HepG2 (cell line): ENCODE measurements around the gene IRF2. TPM values are rescaled to one million over a fixed set of nuclear protein-coding genes. Genes with fewer than 3 reads are reported as not detected.

ENCODE experiments used
- ATAC-seq: fragments of 200-7000 bp; cut with Tn5 transposase; 3 replicates; pipeline ENCODE4 v1.9.1; 2020; ENCODE audit warnings: mild to moderate bottlenecking, moderate library complexity
- BruUV-seq: library from RNA; stranded (reverse); fragments of 400-500 nt; replicated peaks from 2 replicates; lab custom pipeline; 2021; lab: Mats Ljungman, UMichigan
- CTCF ChIA-PET: fragments of 300-600 bp; formaldehyde crosslinking; extraction: SDS; loops from one replicate; lab custom pipeline; 2021; ENCODE audit warnings: low total read pairs, inconsistent platforms, low intra/inter-chr PET ratio; lab: Yijun Ruan, JAX
- POLR2A ChIA-PET: fragments of 350-600 bp; sonication (Branson Sonifier 250); formaldehyde crosslinking; loops from one replicate; lab custom pipeline; 2020; ENCODE audit warnings: antibody characterized with exemption, inconsistent platforms; lab: Yijun Ruan, JAX
- DNase-seq: peaks from one replicate; pipeline ENCODE4 v3.0.0-alpha.2; 2015; ENCODE audit warnings: low spot score
- FAIRE-seq: peaks from 3 replicates; lab custom pipeline; 2011; peaks lifted over from hg19 to GRCh38; lab: Jason Lieb, UNC
- H2AFZ ChIP-seq: one replicate; pipeline ENCODE4 v1.6.1; 2011; ENCODE audit warnings: low read length, inconsistent platforms
- H3K27ac ChIP-seq: fragments of 300-600 bp; 3 replicates; pipeline ENCODE4 v1.8.0; 2011; ENCODE audit warnings: mixed run types, mild to moderate bottlenecking, mixed read lengths, low read length, inconsistent platforms; ENCODE audit not compliant: insufficient read depth; ENCODE audit errors: extremely low read length
- H3K27me3 ChIP-seq, 2 experiments: fragments of 200-600 bp in 1 of 2; 2 replicates in 1 of 2; 3 replicates in 1 of 2; pipeline versions ENCODE4 v1.6.0 to v1.8.0; 2011; ENCODE audit warnings: low read length in 2 of 2, mild to moderate bottlenecking in 2 of 2, moderate library complexity in 2 of 2, inconsistent platforms in 1 of 2; ENCODE audit not compliant: insufficient read depth in 2 of 2, control insufficient read depth in 1 of 2
- H3K36me3 ChIP-seq, 2 experiments: fragments of 200-600 bp in 1 of 2; replicated peaks in 1 of 2; 2 replicates in 1 of 2; 3 replicates in 1 of 2; pipeline versions ENCODE4 v1.5.1 to v1.8.0; 2011; ENCODE audit warnings: low read length in 2 of 2, inconsistent platforms in 1 of 2; ENCODE audit not compliant: insufficient read depth in 2 of 2, control insufficient read depth in 1 of 2
- H3K4me1 ChIP-seq: 2 replicates; pipeline ENCODE4 v1.5.1; 2012; ENCODE audit warnings: low read length, inconsistent platforms; ENCODE audit not compliant: insufficient read depth
- H3K4me2 ChIP-seq: 2 replicates; pipeline ENCODE4 v1.6.0; 2011; ENCODE audit warnings: low read depth, low read length, inconsistent platforms
- H3K4me3 ChIP-seq, 3 experiments: fragments of 200-600 bp in 1 of 3; sonication (generic), shearing (Covaris generic) in 1 of 3; replicated peaks in 1 of 3; 2 replicates each; pipeline ENCODE4 v1.5.1; 2011 to 2016; ENCODE audit warnings: low read length in 3 of 3, inconsistent platforms in 2 of 3, low read depth in 2 of 3, mild to moderate bottlenecking in 2 of 3, control low read depth in 1 of 3, mixed read lengths in 1 of 3; ENCODE audit not compliant: insufficient read depth in 1 of 3
- H3K79me2 ChIP-seq: one replicate; pipeline ENCODE4 v1.6.1; 2011; ENCODE audit warnings: low read length, inconsistent platforms; ENCODE audit not compliant: insufficient read depth
- H3K9ac ChIP-seq: 2 replicates; pipeline ENCODE4 v1.6.0; 2011; ENCODE audit warnings: mild to moderate bottlenecking, low read depth, low read length, inconsistent platforms; ENCODE audit not compliant: insufficient read depth
- H3K9me3 ChIP-seq: 2 replicates; pipeline ENCODE4 v1.5.1; 2012; ENCODE audit warnings: mild to moderate bottlenecking, low read length
- H4K20me1 ChIP-seq: 2 replicates; pipeline ENCODE4 v1.6.0; 2011; ENCODE audit warnings: inconsistent platforms, mild to moderate bottlenecking, low read length, moderate library complexity; ENCODE audit not compliant: insufficient read depth
- AHDC1 ChIP-seq: sonication (generic); formaldehyde crosslinking; IDR thresholded peaks from 2 replicates; pipeline ENCODE4 v1.5.1; 2020; ENCODE audit warnings: mild to moderate bottlenecking, missing genetic modification reagents, borderline replicate concordance
- DNMT1 ChIP-seq: sonication (generic); formaldehyde crosslinking; IDR thresholded peaks from 2 replicates; pipeline ENCODE4 v1.5.1; 2020; ENCODE audit warnings: mild to moderate bottlenecking, missing genetic modification reagents
- HIVEP1 ChIP-seq: sonication (generic); formaldehyde crosslinking; IDR thresholded peaks from 2 replicates; pipeline ENCODE4 v1.4.0; 2020; ENCODE audit warnings: mild to moderate bottlenecking, missing genetic modification reagents
- HNF1B ChIP-seq: sonication (generic); formaldehyde crosslinking; IDR thresholded peaks from 2 replicates; pipeline ENCODE4 v1.5.1; 2020; ENCODE audit warnings: mild to moderate bottlenecking, moderate library complexity, missing genetic modification reagents
- HNF4A ChIP-seq: sonication (generic); formaldehyde crosslinking; IDR thresholded peaks from 2 replicates; pipeline ENCODE4 v1.4.0; 2020; ENCODE audit warnings: missing genetic modification reagents
- HNRNPH1 ChIP-seq: fragments of 200-400 bp; formaldehyde crosslinking; optimal IDR thresholded peaks from 2 replicates; pipeline ENCODE3; 2017; ENCODE audit warnings: mild to moderate bottlenecking, low read depth, low read length
- KDM3A ChIP-seq: IDR thresholded peaks from 2 replicates; pipeline ENCODE4 v1.6.1; 2018; ENCODE audit warnings: low read depth, missing compliant biosample characterization
- MTA3 ChIP-seq: sonication (generic); formaldehyde crosslinking; IDR thresholded peaks from 2 replicates; pipeline ENCODE4 v1.4.0; 2020; ENCODE audit warnings: missing genetic modification reagents
- NCOR1 ChIP-seq: fragments of 200-600 bp; sonication (generic); IDR thresholded peaks from 2 replicates; pipeline ENCODE4 v1.7.0; 2017; ENCODE audit warnings: antibody characterized with exemption, low read length, borderline replicate concordance
- SUZ12 ChIP-seq: fragments of 150-350 bp; IDR thresholded peaks from 2 replicates; pipeline ENCODE4 v1.6.1; 2014; ENCODE audit warnings: low read depth, low read length
- ZNF276 ChIP-seq: sonication (generic); formaldehyde crosslinking; IDR thresholded peaks from 2 replicates; pipeline ENCODE4 v1.4.0; 2020; ENCODE audit warnings: mild to moderate bottlenecking, low read depth, missing genetic modification reagents
- ZNF460 ChIP-seq: sonication (generic); formaldehyde crosslinking; IDR thresholded peaks from 2 replicates; pipeline ENCODE4 v1.5.1; 2020; ENCODE audit warnings: missing genetic modification reagents, mild to moderate bottlenecking, borderline replicate concordance
- ZNF598 ChIP-seq: sonication (generic); formaldehyde crosslinking; IDR thresholded peaks from 2 replicates; pipeline ENCODE4 v1.5.1; 2020; ENCODE audit warnings: mild to moderate bottlenecking, missing genetic modification reagents, borderline replicate concordance
- ZNF704 ChIP-seq: sonication (generic); formaldehyde crosslinking; IDR thresholded peaks from 2 replicates; pipeline ENCODE4 v1.8.1; 2023; ENCODE audit warnings: mild to moderate bottlenecking, inconsistent platforms, moderate library complexity, missing genetic modification reagents, borderline replicate concordance
- ZNF816 ChIP-seq: sonication (generic); formaldehyde crosslinking; IDR thresholded peaks from 2 replicates; pipeline ENCODE4 v1.8.0; 2022; ENCODE audit warnings: missing genetic modification reagents, mild to moderate bottlenecking, borderline replicate concordance
- ZSCAN29 ChIP-seq: sonication (generic); formaldehyde crosslinking; conservative IDR thresholded peaks from 2 replicates; pipeline ENCODE4 v1.4.0; 2020; ENCODE audit warnings: mild to moderate bottlenecking, missing genetic modification reagents
- WGBS: methylation state at CpG from one replicate; pipeline ENCODE4 v1.1.6; 2017; ENCODE audit warnings: low lambda C conversion rate; 5-methylcytosine and 5-hydroxymethylcytosine counted together
- in situ Hi-C: cut with HindIII; loops from 2 replicates; pipeline ENCODE4 v1.10.0; 2017; ENCODE audit warnings: low pct_unique_long_range_greater_than_20kb; ENCODE audit not compliant: extremely low pct_ligation_motif_present
- intact Hi-C: fragments of 100-400 bp; cut with micrococcal nuclease; formaldehyde crosslinking; loops from one replicate; pipeline ENCODE4 v1.10.0; 2022; ENCODE audit not compliant: unreplicated experiment
- polyA plus RNA-seq, 8 experiments: library from polyadenylated mRNA; depleted of rRNA in 3 of 8; stranded (reverse) in 7 of 8; unstranded in 1 of 8; fragments of >200 nt; fragmentation: Illumina TruSeq in 4 of 8; extraction: Trizol in 4 of 8; gene quantifications; 2 replicates each; pipeline versions ENCODE4 v1.2.1 to v1.2.3, GENCODE V29; 2011 to 2016; ENCODE audit warnings: low read depth in 4 of 8, missing spikeins in 1 of 8, mixed read lengths in 1 of 8; ENCODE audit not compliant: insufficient read depth in 1 of 8
- total RNA-seq, 5 experiments: library from RNA; depleted of rRNA; stranded (reverse); fragments of >200 nt; fragmentation: Illumina TruSeq; extraction: Trizol; gene quantifications; 2 replicates each; pipeline ENCODE4 v1.2.3, GENCODE V29; 2016; ENCODE audit warnings: low read depth in 1 of 5

Gene IRF2
- total and polyA plus RNA-seq, 2 of the 13 experiments (the other 11 are each of a cell fraction or from before 2014, with no cell fraction given) = 15.5 to 28.8 TPM

GRCh38 chr4:184400891-184401290, 73.5 kb downstream of the IRF2 start:
- no peak for ATAC-seq
- Histone ChIP-seq H4K20me1 (no peaks in the 10 kb centered on the region), H3K9ac (no peak overlapping the region), H3K27me3 (no peaks in the 10 kb centered on the region), H3K79me2 (no peaks in the 10 kb centered on the region), H3K36me3 (peaks cover 27 to 60% of the 10 kb centered on the region in 2 experiments), H2AFZ (no peak overlapping the region), H3K4me3 (no peak overlapping the region), H3K9me3 (no peaks in the 10 kb centered on the region), H3K27ac (no peak overlapping the region), H3K4me1 (no peaks in the 10 kb centered on the region), H3K4me2 (no peak overlapping the region)
- BruUV-seq = no TSS peak
- FAIRE-seq = no peak
- CTCF ChIA-PET = no interaction called here
- no peak for DNase-seq
- intact Hi-C loops = no loop called here
- 97% methylated on average over 8 of the region's 8 CpGs for WGBS
- in situ Hi-C loops = no loop called here
- POLR2A ChIA-PET = no interaction called here
- no peak for TF ChIP-seq ZNF816 (CRISPR knock-in tag)
- no peak for TF ChIP-seq ZNF704 (CRISPR knock-in tag)
- TF ChIP-seq HNF4A (CRISPR knock-in tag) = no peak
- TF ChIP-seq NCOR1 = no peak
- no peak for TF ChIP-seq HIVEP1 (CRISPR knock-in tag)
- TF ChIP-seq MTA3 (CRISPR knock-in tag) = no peak
- TF ChIP-seq ZNF276 (CRISPR knock-in tag) = no peak
- no peak for TF ChIP-seq AHDC1 (CRISPR knock-in tag)
- no peak for TF ChIP-seq SUZ12
- TF ChIP-seq DNMT1 (CRISPR knock-in tag) = no peak
- no peak for TF ChIP-seq ZNF460
- no peak for TF ChIP-seq ZSCAN29 (CRISPR knock-in tag)
- no peak for TF ChIP-seq ZNF598 (CRISPR knock-in tag)
- TF ChIP-seq HNF1B (CRISPR knock-in tag) = no peak
- TF ChIP-seq HNRNPH1 = no peak
- no peak for TF ChIP-seq KDM3A (CRISPR knock-in tag)
